Activated CD4-positive, alpha-beta T cell treated with anti-CD3 and anti-CD28 coated beads, Interleukin-2, amount 50 U/mL, for 1 hour (primary cell): ENCODE measurements around the gene PRSS56.

ENCODE experiments used
- DNase-seq: peaks from one replicate; pipeline ENCODE4 v3.0.0-alpha.2; 2020

PRSS56 gene

GRCh38 chr2:232519581-232520438 lies at the start of gene PRSS56:
PRSS56 (plus strand) TSS chr2:232520388; CDS start chr2:232520599, 211 bp downstream.
- no peak for DNase-seq

- no peak for DNase-seq
Observed at GRCh38 chr2:232473467-232473890, 46.7 kb upstream of the PRSS56 start.

- no peak for DNase-seq
Observed at GRCh38 chr2:232476045-232476444, 44.1 kb upstream of the PRSS56 start.

GRCh38 chr2:232476791-232477190 lies 43.4 kb upstream of the PRSS56 start:
- DNase-seq, result no peak

- DNase-seq, result no peak
Observed at GRCh38 chr2:232477751-232478510, 42.3 kb upstream of the PRSS56 start.

GRCh38 chr2:232478571-232479340 lies 41.4 kb upstream of the PRSS56 start:
- no peak for DNase-seq

- DNase-seq, result no peak
Observed at GRCh38 chr2:232479341-232480200, 40.6 kb upstream of the PRSS56 start.

- no peak for DNase-seq
Observed at GRCh38 chr2:232480201-232481190, 39.7 kb upstream of the PRSS56 start.

GRCh38 chr2:232481322-232482140 lies 38.7 kb upstream of the PRSS56 start:
- DNase-seq, result no peak

- DNase-seq, result no peak
Observed at GRCh38 chr2:232482301-232483238, 37.6 kb upstream of the PRSS56 start.

- no peak for DNase-seq
Observed at GRCh38 chr2:232483311-232483922, 36.8 kb upstream of the PRSS56 start.

- no peak for DNase-seq
Observed at GRCh38 chr2:232483923-232484627, 36.1 kb upstream of the PRSS56 start.

- DNase-seq, result no peak
Observed at GRCh38 chr2:232484628-232485347, 35.4 kb upstream of the PRSS56 start.

- no peak for DNase-seq
Observed at GRCh38 chr2:232485348-232485756, 34.8 kb upstream of the PRSS56 start.

- no peak for DNase-seq
Observed at GRCh38 chr2:232485757-232486557, 34.2 kb upstream of the PRSS56 start.
